HL-60/S4 treated with phorbol 12-myristate 13-acetate at 8.2 ng/mL for 4 days and 3 days (cell line): ENCODE results near the gene CSK.
"Not testable (repeated sequence)": the region's sequence is repeated elsewhere in the genome, so short reads cannot be mapped to it uniquely, and the experiment has no call there.

Experiments
- in situ Hi-C: fragments of 300-500 bp; cut with MboI; formaldehyde crosslinking; loops from 2 replicates; pipeline ENCODE4 v1.15.0; 2022; ENCODE audit warnings: low sequenced_read_pairs

Gene CSK

GRCh38 chr15:74786081-74786480 lies 4.2 kb downstream of the CSK start:
- in situ Hi-C loops: not testable (repeated sequence)

- in situ Hi-C loops: no loop called here
These were observed 4.8 kb downstream of the CSK start for GRCh38 chr15:74786551-74787165.

- in situ Hi-C loops: no loop called here
These were observed 5.6 kb downstream of the CSK start for GRCh38 chr15:74787251-74788041.

GRCh38 chr15:74788042-74788682 lies 6.3 kb downstream of the CSK start:
- in situ Hi-C loops: no loop called here

- in situ Hi-C loops: no loop called here
These were observed 6.8 kb downstream of the CSK start for GRCh38 chr15:74788683-74789151.

- in situ Hi-C loops: no loop called here
These were observed 7.3 kb downstream of the CSK start for GRCh38 chr15:74789171-74789631.

- in situ Hi-C loops: no loop called here
These were observed 7.8 kb downstream of the CSK start for GRCh38 chr15:74789741-74790079.

- in situ Hi-C loops: no loop called here
These were observed 8.4 kb downstream of the CSK start for GRCh38 chr15:74790080-74790916.

- in situ Hi-C loops: no loop called here
These were observed 9.1 kb downstream of the CSK start for GRCh38 chr15:74791007-74791406.

GRCh38 chr15:74791667-74792066 lies 9.8 kb downstream of the CSK start:
- in situ Hi-C loops: no loop called here

GRCh38 chr15:74792227-74793016 lies 10.5 kb downstream of the CSK start:
- in situ Hi-C loops: no loop called here

GRCh38 chr15:74793135-74794028 lies 11.5 kb downstream of the CSK start:
- in situ Hi-C loops: no loop called here

- in situ Hi-C loops: no loop called here
These were observed 12.5 kb downstream of the CSK start for GRCh38 chr15:74794248-74794969.

GRCh38 chr15:74794970-74795349 lies 13.1 kb downstream of the CSK start:
- in situ Hi-C loops: no loop called here

- in situ Hi-C loops: no loop called here
These were observed 14.2 kb downstream of the CSK start for GRCh38 chr15:74795966-74796625.

- in situ Hi-C loops: no loop called here
These were observed 16.7 kb downstream of the CSK start for GRCh38 chr15:74798388-74799254.

GRCh38 chr15:74799255-74799855 lies 17.5 kb downstream of the CSK start:
- in situ Hi-C loops: no loop called here
